DMS114 treated with DMSO at 0.1 percent for 48 hours (cell line): ENCODE results near the gene INTS12.
A peak's percentile ranks its signal among the peaks of the same experiment; 100 is the strongest.
"Not testable (repeated sequence)": the region's sequence is repeated elsewhere in the genome, so short reads cannot be mapped to it uniquely, and the experiment has no call there.

ENCODE experiments used
- DNase-seq: peaks from one replicate; lab custom pipeline; 2025; ENCODE audit not compliant: unreplicated experiment; lab: John Stamatoyannopoulos, UW

INTS12 gene, protein sequence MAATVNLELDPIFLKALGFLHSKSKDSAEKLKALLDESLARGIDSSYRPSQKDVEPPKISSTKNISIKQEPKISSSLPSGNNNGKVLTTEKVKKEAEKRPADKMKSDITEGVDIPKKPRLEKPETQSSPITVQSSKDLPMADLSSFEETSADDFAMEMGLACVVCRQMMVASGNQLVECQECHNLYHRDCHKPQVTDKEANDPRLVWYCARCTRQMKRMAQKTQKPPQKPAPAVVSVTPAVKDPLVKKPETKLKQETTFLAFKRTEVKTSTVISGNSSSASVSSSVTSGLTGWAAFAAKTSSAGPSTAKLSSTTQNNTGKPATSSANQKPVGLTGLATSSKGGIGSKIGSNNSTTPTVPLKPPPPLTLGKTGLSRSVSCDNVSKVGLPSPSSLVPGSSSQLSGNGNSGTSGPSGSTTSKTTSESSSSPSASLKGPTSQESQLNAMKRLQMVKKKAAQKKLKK

DNA sequence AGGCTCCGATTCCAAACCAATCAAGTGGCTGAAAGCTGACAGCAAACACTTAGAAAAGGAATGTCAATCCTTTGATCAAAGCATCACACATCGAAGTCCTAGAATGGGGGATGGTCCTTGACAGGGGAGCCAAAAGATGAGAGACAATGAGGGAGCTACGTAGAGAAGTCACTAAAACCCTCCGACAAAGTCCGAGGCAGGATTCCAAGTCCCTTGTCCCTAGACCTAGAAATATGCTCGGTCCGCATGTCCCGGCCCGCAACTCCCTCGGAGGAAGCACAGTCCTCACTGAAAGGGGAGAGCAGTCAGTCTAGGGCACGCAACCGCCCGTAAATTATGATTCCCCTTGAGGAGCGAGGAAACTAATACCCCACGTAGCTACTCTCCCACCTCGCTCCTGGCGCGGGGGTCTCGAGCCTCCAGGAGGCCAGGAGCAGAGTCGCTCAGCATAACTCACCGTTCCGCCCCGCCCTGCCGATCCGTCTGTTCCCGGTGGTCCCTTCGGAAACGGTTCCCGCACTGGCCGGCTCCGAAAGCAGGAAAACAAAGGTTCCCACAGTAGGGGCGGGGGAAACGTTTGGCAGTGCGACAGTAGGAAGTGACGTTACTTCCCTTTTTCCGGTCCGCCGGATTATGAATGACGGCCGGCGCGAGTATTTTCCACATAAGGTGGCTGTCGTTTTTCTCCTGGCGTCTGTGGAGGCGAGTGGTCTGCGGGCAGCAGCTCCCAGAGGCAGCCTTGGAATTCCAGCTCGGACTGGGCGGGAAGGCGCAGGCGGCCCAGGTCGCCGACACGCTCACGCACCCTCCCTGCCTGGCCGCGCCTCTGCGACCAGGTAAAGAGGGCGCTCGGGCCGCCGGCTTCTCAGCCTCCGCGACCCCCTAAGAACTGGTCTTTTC is at the start of gene INTS12, which contains the start of gene GSTCD:
Gene INTS12 (minus strand): TSS at position 509 of the 900 bp plus-strand sequence. CDS start 8,684 bp downstream, outside the sequence.
Gene GSTCD (plus strand): TSS at position 604 of the 900 bp plus-strand sequence. CDS start 8,830 bp downstream, outside the sequence.
- peak; percentile 72 for DNase-seq

DNA sequence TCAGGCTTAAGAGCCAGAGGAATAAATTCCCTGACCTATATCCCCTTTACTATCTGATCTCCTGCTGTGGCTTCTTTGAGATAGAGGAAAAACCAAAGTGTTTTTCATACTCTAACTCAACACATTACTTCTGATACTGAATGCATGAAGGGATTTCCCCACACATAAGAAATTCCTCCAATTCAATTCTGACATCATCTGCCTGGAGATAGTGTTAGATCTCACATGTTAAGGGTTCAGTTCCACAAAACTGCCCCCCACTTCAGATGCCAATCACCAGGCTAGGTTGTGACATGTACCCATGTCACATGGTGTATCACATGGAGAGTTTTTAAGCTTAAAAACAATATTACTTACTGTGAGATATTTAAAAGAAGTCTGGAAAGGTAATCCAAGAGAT is 46.9 kb upstream of the INTS12 start:
- no peak for DNase-seq

DNA sequence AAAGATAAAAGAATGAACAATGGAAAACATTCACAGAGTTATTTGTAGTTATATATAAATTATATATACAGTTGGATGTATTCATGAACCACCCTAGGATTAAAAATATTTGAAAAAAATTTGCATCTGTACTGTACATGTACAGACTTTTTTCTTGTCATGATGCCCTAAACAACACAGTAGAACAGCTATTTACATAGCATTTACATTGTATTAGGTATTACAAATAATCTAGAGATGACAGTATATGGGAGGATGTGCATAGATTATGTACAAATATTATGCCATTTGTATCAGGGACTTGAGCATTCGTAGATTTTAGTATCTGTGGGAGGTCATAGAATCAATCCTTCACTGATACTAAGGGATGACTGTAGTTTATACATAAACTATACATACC is 44.9 kb upstream of the INTS12 start:
- no peak for DNase-seq

DNA sequence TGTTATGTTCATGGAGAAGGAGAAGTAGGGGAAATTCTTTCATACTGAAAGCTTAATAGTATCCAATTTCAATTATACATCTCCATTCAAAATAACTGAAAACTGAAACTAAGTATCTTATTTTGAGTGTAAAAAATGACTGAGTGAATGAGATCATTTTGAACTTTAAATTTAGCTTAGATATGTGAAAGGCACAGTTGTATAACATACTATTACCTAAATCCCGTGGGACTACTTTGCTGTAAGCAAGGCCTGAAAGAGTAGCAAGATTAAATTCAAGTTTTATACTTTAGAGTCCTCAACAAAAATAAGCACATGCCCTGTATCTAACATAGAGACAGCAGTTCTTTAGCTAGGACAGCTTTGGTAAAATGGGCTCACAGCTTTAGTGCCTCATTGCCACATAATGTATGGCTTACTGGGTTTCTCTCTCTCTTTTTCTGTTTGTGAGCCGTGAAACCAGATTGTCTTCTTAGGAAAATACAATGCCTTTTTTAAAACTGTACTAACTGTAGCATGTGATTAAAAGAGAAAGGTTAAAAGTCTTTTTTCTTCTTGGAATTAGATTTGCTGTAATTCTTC is 43.3 kb upstream of the INTS12 start:
- DNase-seq = no peak

DNA sequence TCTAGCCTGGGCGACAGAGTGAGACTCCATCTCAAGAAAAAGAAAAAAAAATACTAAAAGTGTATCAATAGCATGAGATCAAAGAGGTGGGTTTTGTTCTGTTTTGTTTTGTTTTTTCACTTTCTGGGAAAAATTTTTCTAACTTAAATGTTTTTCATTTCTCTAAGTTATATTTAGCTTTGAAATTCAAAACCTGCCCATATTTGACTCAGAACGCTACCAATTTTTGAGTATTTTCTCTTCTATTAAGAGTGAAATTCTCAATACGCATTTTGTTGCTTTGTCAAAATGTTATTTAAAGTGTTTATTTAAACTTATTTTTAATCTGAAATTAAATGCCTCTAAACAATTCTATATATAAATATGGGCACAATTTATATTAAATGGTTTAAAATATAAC is 39.7 kb upstream of the INTS12 start:
- no peak for DNase-seq

DNA sequence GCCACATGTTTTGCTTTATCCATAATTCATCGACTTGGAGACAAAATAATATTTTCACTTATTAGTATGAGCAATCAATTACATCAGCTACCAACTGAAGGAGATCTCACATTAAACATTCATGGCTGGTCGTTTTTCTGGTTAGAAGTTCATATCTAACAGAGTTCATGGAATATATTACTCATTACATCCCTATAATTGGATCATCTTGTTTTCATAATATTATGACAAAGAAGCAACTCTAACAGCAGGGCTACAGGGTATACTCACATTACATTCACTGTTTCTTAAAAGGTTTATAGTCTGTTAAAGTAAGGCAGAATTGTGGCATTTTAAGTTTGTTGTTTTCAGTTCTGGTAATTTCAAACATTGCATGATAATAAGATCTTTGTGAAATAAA is 33.1 kb upstream of the INTS12 start:
- DNase-seq = no peak

DNA sequence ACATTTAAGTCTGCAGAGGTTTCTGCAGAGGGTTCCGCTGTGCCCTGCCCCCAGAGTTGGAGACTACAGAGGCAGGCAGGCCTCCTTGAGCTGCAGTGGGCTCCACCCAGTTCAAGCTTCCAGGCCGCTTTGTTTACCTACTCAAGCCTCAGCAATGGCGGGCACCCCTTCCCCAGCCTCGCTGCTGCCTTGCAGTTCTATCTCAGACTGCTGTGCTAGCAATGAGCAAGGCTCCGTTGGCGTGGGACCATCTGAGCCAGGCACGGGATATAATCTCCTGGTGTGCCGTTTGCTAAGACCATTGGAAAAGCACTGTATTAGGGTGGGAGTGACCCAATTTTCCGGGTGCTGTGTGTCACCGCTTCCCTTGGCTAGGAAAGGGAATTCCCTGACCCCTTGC is 26.7 kb upstream of the INTS12 start:
- not testable (repeated sequence) for DNase-seq

DNA sequence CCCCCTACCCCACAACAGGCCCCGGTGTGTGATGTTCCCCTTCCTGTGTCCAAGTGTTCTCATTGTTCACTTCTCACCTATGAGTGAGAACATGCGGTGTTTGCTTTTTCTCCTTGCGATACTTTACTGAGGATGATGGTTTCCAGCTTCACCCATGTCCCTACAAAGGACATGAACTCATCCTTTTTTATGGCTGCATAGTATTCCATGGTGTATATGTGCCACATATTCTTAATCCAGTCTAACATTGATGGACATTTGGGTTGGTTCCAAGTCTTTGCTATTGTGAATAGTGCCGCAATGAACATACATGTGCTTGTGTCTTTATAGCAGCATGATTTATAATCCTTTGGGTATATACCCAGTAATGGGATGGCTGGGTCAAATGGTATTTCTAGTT is 21.4 kb upstream of the INTS12 start:
- not testable (repeated sequence) for DNase-seq

DNA sequence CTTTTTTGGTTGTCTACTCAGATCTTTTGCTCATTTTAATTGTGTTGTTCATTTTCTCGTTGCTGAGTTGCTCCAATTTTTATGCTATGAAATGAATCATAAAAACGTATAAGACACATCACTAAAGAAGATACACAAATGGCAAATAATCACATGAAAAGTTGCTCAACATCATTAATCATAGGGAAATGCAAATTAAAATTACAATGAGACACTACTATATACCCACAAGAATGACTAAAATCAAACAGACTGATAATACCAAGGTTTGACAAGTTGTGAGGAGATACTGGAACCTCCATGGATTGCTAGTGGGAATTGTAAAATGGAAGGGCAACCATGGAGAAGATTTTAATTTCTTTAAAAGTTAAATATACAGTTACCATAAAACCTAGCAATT is 17.1 kb upstream of the INTS12 start:
- no peak for DNase-seq

DNA sequence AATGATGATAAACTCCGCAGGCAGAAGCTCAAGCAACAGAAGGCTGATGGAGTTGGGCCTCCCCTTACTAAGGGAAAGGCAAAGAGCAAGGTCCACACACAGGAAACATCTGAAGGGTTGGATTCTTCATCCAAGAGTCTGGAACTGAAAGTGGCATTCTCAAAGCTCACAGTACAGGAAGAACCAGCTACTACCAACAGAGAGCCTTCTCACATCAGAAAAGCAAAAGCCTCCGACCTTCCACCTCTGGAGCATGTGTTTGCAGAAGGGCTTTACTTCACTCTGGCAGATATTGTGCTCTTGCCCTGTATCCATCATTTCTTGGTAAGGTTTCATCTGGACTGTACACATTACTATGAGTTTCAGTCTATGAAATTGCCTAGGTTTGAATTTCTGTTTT is 10.7 kb upstream of the INTS12 start:
- DNase-seq = no peak

DNA sequence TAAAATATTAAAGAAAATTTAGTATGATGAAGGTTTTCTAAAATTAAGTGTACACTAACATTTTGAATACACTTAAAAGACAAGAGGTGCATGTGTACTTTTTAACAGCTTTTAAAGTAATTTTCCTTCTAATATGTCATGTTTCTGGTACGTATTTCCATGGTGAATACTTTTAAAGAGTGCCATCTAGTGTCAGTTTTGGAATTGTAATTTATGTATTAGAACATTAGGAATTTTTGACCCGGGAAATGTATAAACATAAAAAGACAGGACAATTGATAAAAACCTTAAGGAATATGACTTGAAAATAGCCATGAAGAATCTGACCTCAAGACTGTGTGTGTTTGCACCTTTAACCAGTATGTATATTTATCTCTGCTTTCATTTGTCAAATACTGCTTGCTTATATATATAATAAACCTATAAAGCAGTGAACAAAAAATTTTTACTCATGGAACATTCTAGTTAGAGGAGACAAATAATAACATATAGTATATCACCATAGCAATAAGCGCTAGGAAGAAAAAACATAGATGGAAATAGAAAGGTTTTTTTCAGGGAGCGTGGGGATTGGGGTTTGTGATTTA is 7.3 kb upstream of the INTS12 start:
- peak; percentile 13 for DNase-seq

DNA sequence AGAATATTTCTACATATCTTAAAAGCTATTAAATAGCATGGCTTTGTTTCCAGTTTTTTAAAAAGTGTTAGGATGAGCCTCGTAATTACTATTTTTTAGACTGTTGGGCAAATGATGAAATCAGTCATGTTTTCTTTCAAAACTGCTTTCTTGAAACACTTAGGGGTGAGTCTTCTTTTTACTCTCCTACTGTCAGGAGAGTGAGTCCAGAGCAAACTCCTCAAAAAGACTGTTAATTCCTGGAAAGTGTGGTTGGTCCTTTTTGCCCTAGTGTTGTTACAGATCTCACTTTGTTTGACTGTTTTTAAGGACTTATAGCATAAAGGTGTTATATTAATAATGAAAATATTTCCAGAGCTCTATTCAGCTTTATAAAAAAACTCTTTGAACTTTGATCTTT is 6.4 kb upstream of the INTS12 start:
- DNase-seq = no peak

DNA sequence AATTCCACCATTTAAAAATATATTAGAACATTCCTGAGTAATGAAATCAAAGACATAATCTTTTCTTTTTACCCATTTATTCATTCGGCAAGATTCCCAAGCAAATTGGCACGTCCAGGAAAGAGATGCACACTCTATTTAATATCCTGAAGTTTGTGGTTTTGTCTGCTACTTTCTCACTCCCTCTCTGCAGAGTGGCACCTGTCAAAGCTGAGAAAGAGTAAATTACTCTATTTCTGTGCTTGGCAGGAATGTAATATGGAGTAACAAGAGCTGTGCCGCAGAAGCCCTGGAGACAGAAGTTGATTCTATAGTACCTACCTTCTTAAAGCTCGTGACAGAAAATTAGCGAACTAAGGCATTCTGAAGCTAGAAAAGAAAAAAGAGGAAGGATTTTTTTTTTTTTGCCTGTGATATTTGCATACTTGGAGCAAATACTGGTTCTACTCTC is 5.6 kb upstream of the INTS12 start:
- DNase-seq = no peak

DNA sequence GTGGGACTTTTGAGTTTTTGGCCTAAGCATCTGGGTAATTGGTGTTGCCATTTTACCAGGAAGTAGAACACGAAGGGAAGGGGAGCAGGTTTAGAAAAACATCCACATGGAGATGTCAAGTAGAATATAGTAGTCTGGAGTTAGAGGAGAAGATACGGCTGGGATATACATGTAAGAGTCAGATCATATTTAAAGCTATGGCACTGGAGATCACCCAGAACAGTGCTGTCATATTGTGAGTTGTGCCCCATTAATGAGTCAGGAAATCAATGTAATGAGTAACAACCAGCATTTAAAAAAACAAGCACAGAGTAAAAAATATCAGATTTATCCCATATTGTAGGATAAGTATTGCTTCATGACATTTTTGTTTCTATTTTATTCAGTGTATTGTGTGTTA is 4.3 kb upstream of the INTS12 start:
- DNase-seq = no peak

DNA sequence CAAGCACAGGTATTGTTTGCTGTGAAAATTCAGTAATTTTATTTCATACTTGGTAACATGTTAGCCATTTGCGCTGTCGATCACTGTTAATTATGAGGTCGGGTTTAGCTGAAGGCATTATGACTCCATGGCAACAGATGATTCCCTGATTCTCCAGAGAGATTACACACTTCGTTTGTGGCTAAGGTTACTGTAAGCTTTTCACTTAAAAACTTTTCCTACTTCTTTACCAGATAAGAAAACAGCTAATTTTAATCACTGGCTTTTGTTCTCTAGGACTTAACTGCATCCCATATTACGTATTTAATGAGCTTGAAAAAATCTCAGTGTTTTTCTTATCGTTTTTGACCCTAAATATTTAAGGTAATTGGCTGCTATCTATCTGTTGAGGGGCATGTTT is 2.2 kb upstream of the INTS12 start:
- no peak for DNase-seq

DNA sequence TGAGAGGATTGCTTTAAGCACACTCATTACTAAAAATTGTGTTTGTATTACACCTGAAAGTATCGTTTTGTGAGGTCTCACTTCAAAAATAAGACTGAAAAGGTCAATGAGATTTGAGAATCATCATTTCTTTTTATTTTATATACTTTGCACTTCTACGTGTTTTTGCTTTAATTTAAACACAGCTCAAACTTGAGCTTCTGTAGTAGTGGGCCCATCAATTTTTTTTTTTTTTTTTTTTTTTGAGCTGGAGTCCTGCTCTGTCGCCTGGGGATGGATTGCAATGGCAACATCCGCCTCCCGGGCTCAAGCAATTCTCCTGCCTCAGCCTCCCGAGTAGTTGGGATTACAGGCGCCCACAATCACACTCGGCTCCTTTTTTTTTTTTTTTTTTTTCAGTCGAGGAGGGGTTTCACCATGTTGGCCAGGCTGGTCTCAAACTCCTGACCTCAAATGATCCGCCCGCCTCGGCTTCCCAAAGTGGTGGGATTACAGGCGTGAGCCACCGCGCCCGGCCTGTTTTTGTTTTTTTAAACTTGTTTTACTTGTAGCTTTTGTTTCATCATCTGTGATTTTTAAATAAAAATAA is 1.6 kb upstream of the INTS12 start:
- DNase-seq = no peak

DNA sequence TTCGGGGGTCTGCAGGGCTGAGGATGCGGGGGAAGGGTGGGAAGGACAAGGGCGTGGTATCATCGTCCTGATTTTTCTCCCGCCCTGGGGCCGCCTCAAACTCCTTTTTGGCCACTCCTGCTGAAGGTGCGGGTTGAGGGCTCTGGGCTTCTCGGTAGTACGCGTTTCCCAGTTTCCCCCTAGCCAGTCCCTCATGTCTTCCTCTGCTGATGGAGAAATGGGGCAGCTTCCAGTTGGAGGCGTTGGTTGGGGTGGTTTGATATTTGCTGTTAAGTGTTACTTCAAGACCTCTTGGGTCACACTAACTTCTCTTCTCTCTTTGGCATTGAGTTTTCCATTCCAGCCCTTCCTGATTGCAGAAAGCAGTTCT is 577 bp upstream of the INTS12 start:
- peak; percentile 20 for DNase-seq

DNA sequence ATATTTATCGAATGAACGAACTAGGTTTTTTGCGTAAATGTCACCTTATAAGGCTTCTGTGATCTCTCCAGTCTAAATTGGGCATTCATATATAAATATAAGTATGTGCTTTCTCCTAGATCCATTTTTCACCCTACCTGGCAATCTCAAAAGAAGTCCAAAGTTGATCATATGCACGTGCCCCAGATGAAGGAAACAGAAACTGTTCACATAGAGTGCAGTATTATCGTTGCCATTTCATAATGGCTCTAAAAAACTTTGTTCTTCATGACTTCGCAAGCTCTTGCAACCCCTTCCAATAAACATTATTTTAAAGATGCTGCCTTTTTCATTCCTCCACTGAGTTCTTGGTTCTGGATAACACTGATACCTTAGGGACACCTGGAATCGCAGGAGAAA is 708 bp downstream of the INTS12 start:
- no peak for DNase-seq

DNA sequence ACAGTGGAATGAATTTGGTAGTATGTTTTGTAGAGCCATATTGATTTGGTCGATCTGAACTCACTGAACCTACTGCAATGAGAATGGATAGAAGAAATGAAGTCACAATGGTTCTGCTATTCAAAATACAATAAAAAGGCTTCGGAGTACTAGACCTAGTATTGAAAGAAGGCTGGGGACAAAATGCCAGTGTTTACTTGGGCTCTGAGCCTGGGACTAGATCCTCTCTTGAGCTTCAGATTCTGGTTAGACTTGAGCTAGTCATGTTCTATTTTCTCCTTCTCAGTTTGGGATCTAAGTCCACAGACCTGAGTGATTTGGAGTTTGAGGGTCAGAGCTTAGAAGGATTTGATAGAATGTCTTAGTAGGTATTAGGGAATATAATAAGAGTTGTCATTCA is 9.9 kb downstream of the INTS12 start:
- DNase-seq = no peak

DNA sequence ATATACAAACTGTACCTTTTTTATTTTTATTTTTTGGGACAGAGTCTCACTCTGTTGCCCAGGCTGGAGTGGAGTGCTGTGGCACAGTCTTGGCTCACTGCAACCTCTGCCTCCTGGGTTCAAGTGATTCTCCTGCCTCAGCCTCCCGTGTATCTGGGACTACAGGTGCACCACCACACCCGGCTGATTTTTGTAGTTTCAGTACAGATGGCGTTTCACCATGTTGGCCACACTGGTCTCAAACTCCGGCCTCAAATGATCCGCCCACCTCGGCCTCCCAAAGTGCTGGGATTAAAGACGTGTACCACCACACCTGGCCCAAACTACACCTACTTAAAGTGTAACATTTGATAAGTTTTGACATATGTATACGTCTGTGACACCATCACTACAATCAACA is 12.7 kb downstream of the INTS12 start:
- not testable (repeated sequence) for DNase-seq

DNA sequence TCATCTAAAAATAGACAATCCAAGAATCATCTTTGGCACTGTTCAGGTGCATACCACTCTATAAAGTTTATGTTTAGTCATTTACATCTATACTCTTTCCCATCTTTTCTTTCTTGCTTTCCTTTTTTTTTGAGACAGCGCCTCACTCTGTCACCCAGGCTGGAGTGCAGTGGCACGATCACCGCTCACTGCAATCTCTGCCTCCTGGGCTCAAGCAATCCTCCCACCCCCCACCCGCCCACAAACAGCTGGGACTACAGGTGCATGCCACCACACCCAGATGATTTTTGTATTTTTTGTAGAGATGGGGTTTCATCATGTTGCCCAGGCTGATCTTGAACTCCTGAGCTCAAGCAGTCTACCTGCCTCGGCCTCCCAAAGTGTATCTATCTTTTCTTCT is 13.7 kb downstream of the INTS12 start:
- DNase-seq = not testable (repeated sequence)
